ENCODE measurements around the gene TAL1. TPM values are rescaled to one million over a fixed set of nuclear protein-coding genes. Genes with fewer than 3 reads are reported as not detected.
A peak's percentile ranks its signal among the peaks of the same experiment; 100 is the strongest.

The TAL1 gene
- total RNA-seq, 1 experiment from 2014 or later, result not detected

DNA sequence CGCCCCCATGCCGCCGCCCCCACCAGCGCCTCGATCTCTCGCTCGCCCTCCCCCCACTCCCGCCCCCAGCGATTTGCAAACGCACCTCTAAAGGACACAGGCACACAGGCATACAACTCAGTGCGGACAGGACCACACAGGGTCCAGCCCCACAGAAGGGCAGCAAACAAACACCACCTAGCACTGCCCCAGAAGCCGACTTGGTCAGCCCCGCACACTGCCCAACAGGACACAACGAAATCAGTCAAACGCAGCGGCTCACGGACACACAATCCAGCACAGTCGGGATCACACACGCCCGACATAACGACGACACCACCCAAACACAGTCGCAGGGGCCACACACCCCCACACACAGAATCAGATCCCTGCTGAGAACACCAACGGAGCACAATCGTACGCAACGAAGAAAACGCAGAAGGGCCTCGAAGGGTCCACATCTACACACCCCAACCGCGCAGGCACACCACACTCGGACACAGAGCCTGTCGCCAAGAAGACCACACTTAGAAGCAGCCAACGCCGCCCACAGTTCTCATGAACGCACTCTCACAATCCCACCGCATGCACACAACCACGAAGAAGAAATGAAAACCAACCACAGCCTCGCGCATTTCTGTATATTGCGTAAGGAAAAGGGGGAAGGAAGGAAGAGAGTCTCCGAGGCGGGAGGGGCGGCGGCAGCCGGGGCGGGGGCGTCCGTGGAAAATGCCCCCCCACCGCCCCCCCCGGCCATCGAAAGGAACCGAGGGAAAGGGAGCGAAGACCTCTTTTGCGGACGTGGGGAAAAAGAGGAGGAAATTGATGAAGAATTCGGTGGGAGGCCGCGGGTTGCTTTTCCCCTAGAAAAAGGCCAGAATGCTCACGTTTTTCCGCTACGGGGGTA lies 481 bp downstream of the TAL1 start:
- no CpG with 5 or more reads among the region's 62 CpGs for WGBS (ENCODE audit: extremely low coverage, insufficient read length, low lambda C conversion rate)

More for the DNA sequence above, 481 bp downstream of the TAL1 start:
- Histone ChIP-seq H3K14ac (ENCODE audit: insufficient read depth, low read length) (no peak overlapping the region), H3K4ac (ENCODE audit: low read depth, low read length) (no peak overlapping the region), H4K20me1 (ENCODE audit: control insufficient read depth, insufficient read depth, insufficient read length) (peaks cover 2% of the 10 kb centered on the region), H2BK120ac (ENCODE audit: low read depth, low read length, poor library complexity, severe bottlenecking) (no peak overlapping the region), H2BK15ac (ENCODE audit: low read depth, low read length) (no peak overlapping the region), H3K56ac (ENCODE audit: insufficient read length, low read depth, low read length) (no peak overlapping the region), H2BK5ac (ENCODE audit: insufficient read length, low read length) (no peak overlapping the region), H3K23ac (ENCODE audit: insufficient read length, low read depth, low read length) (no peak overlapping the region), H2BK20ac (ENCODE audit: low read depth, low read length, poor library complexity, severe bottlenecking) (no peak overlapping the region), H4K91ac (ENCODE audit: insufficient read length, low read depth, low read length) (no peak overlapping the region), H4K5ac (ENCODE audit: insufficient read length, low read depth, low read length) (no peak overlapping the region), H3T11ph (ENCODE audit: low read length) (no peak overlapping the region), H2AFZ (ENCODE audit: low read length) (no peak overlapping the region), H3K9me3 (ENCODE audit: control insufficient read depth, low read depth, low read length) (no peaks in the 10 kb centered on the region), H2AK5ac (ENCODE audit: insufficient read length, low read length) (no peak overlapping the region), H3K9ac (ENCODE audit: extremely low read depth, insufficient read length, low read length) (no peak overlapping the region), H3K79me2 (ENCODE audit: insufficient read depth, low read length) (no peaks in the 10 kb centered on the region), H3K4me1 (ENCODE audit: insufficient read depth, low read length) (no peaks in the 10 kb centered on the region; the same call in 1 of the 2 replicates), H3K4me2 (ENCODE audit: insufficient read depth, insufficient read length, low read length) (peak overlapping the region; percentile 38), H3K23me2 (ENCODE audit: insufficient read length, low read depth, low read length, poor library complexity, severe bottlenecking) (peaks cover 18% of the 10 kb centered on the region), H3K79me1 (ENCODE audit: insufficient read depth, low read depth, low read length, poor library complexity, severe bottlenecking) (no peaks in the 10 kb centered on the region), H3K18ac (ENCODE audit: insufficient read length, low read depth, low read length) (no peak overlapping the region), H4K8ac (replicated peaks; ENCODE audit: insufficient read length, low read depth, low read length) (no peak overlapping the region), H3K27me3 (ENCODE audit: insufficient read depth, low read length) (peaks cover 93% of the 10 kb centered on the region), H3K27ac (ENCODE audit: insufficient read length, low read depth, low read length) (no peak overlapping the region), H2BK12ac (ENCODE audit: insufficient read length, low read depth, low read length) (no peak overlapping the region)
- H3K27ac Mint-ChIP-seq, result no peak overlapping the region
- peaks cover 0 to 3% (median 0%) of the 10 kb centered on the region in 3 experiments; a peak in 2 of 7 replicates for H3K36me3 Mint-ChIP-seq (ENCODE audit: insufficient read depth in 1 of 3, low read depth in 3 of 3)
- peak; percentile 58 for DNase-seq
- H3K4me3 Mint-ChIP-seq, result peak overlapping the region; percentile 49 to 79
- peaks cover 0 to 7% of the 10 kb centered on the region in 2 experiments; a peak in 2 of 5 replicates for H3K9me3 Mint-ChIP-seq
- no peak for TF ChIP-seq CTCF (conservative IDR thresholded peaks at IDR 0.05)
- H3K27me3 Mint-ChIP-seq (ENCODE audit: low read depth), result peaks cover 100% of the 10 kb centered on the region
- peaks cover 30 to 51% of the 10 kb centered on the region in 2 experiments for H3K4me1 Mint-ChIP-seq
